ENCODE data around the gene OPN1MW3.

OPN1MW3 gene

GRCh38 chrX:154309041-154309775, 51.8 kb downstream of the OPN1MW3 start:
- Histone ChIP-seq H3K4me1 (ENCODE audit: control insufficient read depth in 2 of 2, insufficient read depth in 2 of 2, low read length in 2 of 2) (peaks cover 0 to 2% of the 10 kb centered on the region in 2 donors), H3K9me3 (ENCODE audit: control insufficient read depth in 2 of 2, low read length in 2 of 2) (no peaks in the 10 kb centered on the region)

GRCh38 chrX:154310616-154311536, 53.5 kb downstream of the OPN1MW3 start:
- peaks cover 6 to 8% of the 10 kb centered on the region in 2 donors for H3K27me3 ChIP-seq (ENCODE audit: control insufficient read depth in 2 of 2, insufficient read depth in 2 of 2, low read length in 2 of 2)
- H3K4me3 ChIP-seq (ENCODE audit: low read length in 2 of 2), result no peak overlapping the region
- H3K9me3 ChIP-seq (ENCODE audit: control insufficient read depth in 2 of 2, low read length in 2 of 2), result no peaks in the 10 kb centered on the region
- H3K9ac ChIP-seq (ENCODE audit: low read depth in 1 of 2, low read length in 2 of 2), result no peak overlapping the region
- H3K4me1 ChIP-seq (ENCODE audit: control insufficient read depth in 2 of 2, insufficient read depth in 2 of 2, low read length in 2 of 2), result peaks cover 0 to 2% of the 10 kb centered on the region in 2 donors
- no peaks in the 10 kb centered on the region for H3K36me3 ChIP-seq (ENCODE audit: control insufficient read depth in 2 of 2, insufficient read depth in 2 of 2, low read length in 2 of 2)
- no peak overlapping the region for H3K27ac ChIP-seq (ENCODE audit: low read depth in 2 of 2, low read length in 2 of 2)

More at GRCh38 chrX:154309041-154309775, 51.8 kb downstream of the OPN1MW3 start:
- H3K27ac ChIP-seq (ENCODE audit: low read depth in 2 of 2, low read length in 2 of 2), result no peak overlapping the region
- H3K36me3 ChIP-seq (ENCODE audit: control insufficient read depth in 2 of 2, insufficient read depth in 2 of 2, low read length in 2 of 2), result no peaks in the 10 kb centered on the region
- H3K27me3 ChIP-seq (ENCODE audit: control insufficient read depth in 2 of 2, insufficient read depth in 2 of 2, low read length in 2 of 2), result peaks cover 4 to 6% of the 10 kb centered on the region in 2 donors
- H3K9ac ChIP-seq (ENCODE audit: low read depth in 1 of 2, low read length in 2 of 2), result no peak overlapping the region
- H3K4me3 ChIP-seq (ENCODE audit: low read length in 2 of 2), result no peak overlapping the region

GRCh38 chrX:154312116-154312515, 54.7 kb downstream of the OPN1MW3 start:
- no peak overlapping the region for H3K27ac ChIP-seq (ENCODE audit: low read depth in 2 of 2, low read length in 2 of 2)
- H3K4me1 ChIP-seq (ENCODE audit: control insufficient read depth in 2 of 2, insufficient read depth in 2 of 2, low read length in 2 of 2), result peaks cover 0 to 2% of the 10 kb centered on the region in 2 donors
- no peaks in the 10 kb centered on the region for H3K9me3 ChIP-seq (ENCODE audit: control insufficient read depth in 2 of 2, low read length in 2 of 2)
- H3K4me3 ChIP-seq (ENCODE audit: low read length in 2 of 2), result no peak overlapping the region
- no peak overlapping the region for H3K9ac ChIP-seq (ENCODE audit: low read depth in 1 of 2, low read length in 2 of 2)
- H3K36me3 ChIP-seq (ENCODE audit: control insufficient read depth in 2 of 2, insufficient read depth in 2 of 2, low read length in 2 of 2), result no peaks in the 10 kb centered on the region
- peaks cover 6 to 8% of the 10 kb centered on the region in 2 donors for H3K27me3 ChIP-seq (ENCODE audit: control insufficient read depth in 2 of 2, insufficient read depth in 2 of 2, low read length in 2 of 2)

GRCh38 chrX:154313147-154313546, 55.8 kb downstream of the OPN1MW3 start:
- peaks cover 0 to 2% of the 10 kb centered on the region in 2 donors for H3K4me1 ChIP-seq (ENCODE audit: control insufficient read depth in 2 of 2, insufficient read depth in 2 of 2, low read length in 2 of 2)
- peaks cover 6 to 8% of the 10 kb centered on the region in 2 donors for H3K27me3 ChIP-seq (ENCODE audit: control insufficient read depth in 2 of 2, insufficient read depth in 2 of 2, low read length in 2 of 2)
- no peak overlapping the region for H3K4me3 ChIP-seq (ENCODE audit: low read length in 2 of 2)
- H3K36me3 ChIP-seq (ENCODE audit: control insufficient read depth in 2 of 2, insufficient read depth in 2 of 2, low read length in 2 of 2), result no peaks in the 10 kb centered on the region
- no peaks in the 10 kb centered on the region for H3K9me3 ChIP-seq (ENCODE audit: control insufficient read depth in 2 of 2, low read length in 2 of 2)
- no peak overlapping the region for H3K27ac ChIP-seq (ENCODE audit: low read depth in 2 of 2, low read length in 2 of 2)
- H3K9ac ChIP-seq (ENCODE audit: low read depth in 1 of 2, low read length in 2 of 2), result no peak overlapping the region

DNA sequence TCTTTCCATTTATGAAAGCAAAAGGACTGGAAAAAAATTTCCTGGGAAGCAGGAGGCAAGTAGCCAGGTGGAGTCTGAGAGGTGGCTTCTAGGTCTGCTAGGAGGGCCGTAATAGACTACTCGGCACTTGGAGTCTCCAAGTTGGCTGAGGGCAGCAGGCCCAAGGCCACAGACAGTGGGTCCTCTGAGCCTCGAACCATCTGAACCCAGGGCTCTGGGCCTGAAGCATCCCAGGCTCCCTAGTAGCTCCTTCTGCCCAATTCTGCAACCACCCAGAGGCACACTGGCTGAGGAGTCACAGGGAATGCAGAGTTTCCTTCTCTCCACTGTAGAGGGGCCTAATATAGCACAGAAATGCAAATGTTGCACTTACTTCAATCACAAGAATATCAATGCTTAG, 58.0 kb downstream of the OPN1MW3 start:
- Histone ChIP-seq H3K4me3 (ENCODE audit: low read length in 2 of 2) (no peak overlapping the region), H3K4me1 (ENCODE audit: control insufficient read depth in 2 of 2, insufficient read depth in 2 of 2, low read length in 2 of 2) (no peaks in the 10 kb centered on the region), H3K9ac (ENCODE audit: low read depth in 1 of 2, low read length in 2 of 2) (no peak overlapping the region), H3K27me3 (ENCODE audit: control insufficient read depth in 2 of 2, insufficient read depth in 2 of 2, low read length in 2 of 2) (peaks cover 6 to 11% of the 10 kb centered on the region in 2 donors), H3K36me3 (ENCODE audit: control insufficient read depth in 2 of 2, insufficient read depth in 2 of 2, low read length in 2 of 2) (no peaks in the 10 kb centered on the region), H3K27ac (ENCODE audit: low read depth in 2 of 2, low read length in 2 of 2) (no peak overlapping the region), H3K9me3 (ENCODE audit: control insufficient read depth in 2 of 2, low read length in 2 of 2) (no peaks in the 10 kb centered on the region)

GRCh38 chrX:154317391-154317995, 60.1 kb downstream of the OPN1MW3 start:
- H3K9ac ChIP-seq (ENCODE audit: low read depth in 1 of 2, low read length in 2 of 2), result no peak overlapping the region

GRCh38 chrX:154320406-154320805, 63.0 kb downstream of the OPN1MW3 start:
- H3K4me3 ChIP-seq (ENCODE audit: low read length in 2 of 2), result no peak overlapping the region
- no peak overlapping the region for H3K9ac ChIP-seq (ENCODE audit: low read depth in 1 of 2, low read length in 2 of 2)
- H3K4me1 ChIP-seq (ENCODE audit: control insufficient read depth in 2 of 2, insufficient read depth in 2 of 2, low read length in 2 of 2), result no peaks in the 10 kb centered on the region
- H3K36me3 ChIP-seq (ENCODE audit: control insufficient read depth in 2 of 2, insufficient read depth in 2 of 2, low read length in 2 of 2), result no peaks in the 10 kb centered on the region
- H3K9me3 ChIP-seq (ENCODE audit: control insufficient read depth in 2 of 2, low read length in 2 of 2), result no peaks in the 10 kb centered on the region
- peaks cover 12 to 16% of the 10 kb centered on the region in 2 donors for H3K27me3 ChIP-seq (ENCODE audit: control insufficient read depth in 2 of 2, insufficient read depth in 2 of 2, low read length in 2 of 2)
- H3K27ac ChIP-seq (ENCODE audit: low read depth in 2 of 2, low read length in 2 of 2), result no peak overlapping the region

More at GRCh38 chrX:154317391-154317995, 60.1 kb downstream of the OPN1MW3 start:
- H3K27me3 ChIP-seq (ENCODE audit: control insufficient read depth in 2 of 2, insufficient read depth in 2 of 2, low read length in 2 of 2), result peaks cover 2 to 12% of the 10 kb centered on the region in 2 donors
- H3K4me1 ChIP-seq (ENCODE audit: control insufficient read depth in 2 of 2, insufficient read depth in 2 of 2, low read length in 2 of 2), result no peaks in the 10 kb centered on the region
- H3K9me3 ChIP-seq (ENCODE audit: control insufficient read depth in 2 of 2, low read length in 2 of 2), result no peaks in the 10 kb centered on the region
- no peak overlapping the region for H3K27ac ChIP-seq (ENCODE audit: low read depth in 2 of 2, low read length in 2 of 2)
- no peak overlapping the region for H3K4me3 ChIP-seq (ENCODE audit: low read length in 2 of 2)
- no peaks in the 10 kb centered on the region for H3K36me3 ChIP-seq (ENCODE audit: control insufficient read depth in 2 of 2, insufficient read depth in 2 of 2, low read length in 2 of 2)

Measured in mucosa of rectum (tissue), 2 donors.